ENCODE results near the gene SLC25A21.

The SLC25A21 gene

DNA sequence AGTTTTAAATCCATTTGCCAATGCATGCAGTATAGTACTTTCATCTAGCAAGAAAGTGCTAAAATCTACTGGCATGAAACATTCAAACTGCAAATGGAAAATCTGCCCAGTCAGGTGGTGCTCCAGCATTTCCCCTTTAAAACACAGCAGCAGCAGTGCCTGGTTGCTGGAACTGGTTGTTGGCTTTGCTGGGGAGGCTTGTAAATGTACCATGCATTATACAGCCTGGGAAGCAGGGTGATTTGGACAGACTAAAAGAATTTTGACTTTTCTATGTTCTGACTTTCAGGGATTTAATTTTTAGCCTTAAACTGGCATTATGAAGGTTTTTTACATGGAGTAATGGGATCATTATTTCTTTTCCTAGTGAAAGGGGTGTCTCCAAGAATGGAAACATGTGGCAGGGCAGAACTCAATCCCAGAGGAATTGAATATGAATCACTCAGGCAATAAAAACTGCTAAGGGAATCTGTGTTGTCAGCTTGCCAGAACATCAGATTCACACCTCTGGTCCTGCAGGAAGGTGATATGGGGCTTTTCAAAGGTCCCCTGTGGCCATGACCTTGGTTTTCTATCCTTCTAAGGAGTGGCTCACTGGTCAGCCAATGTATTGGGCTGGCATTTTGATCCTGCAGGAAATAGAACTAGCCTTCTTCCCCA, 519.7 kb downstream of the SLC25A21 start:
- Histone ChIP-seq H4K8ac (ENCODE audit: low read depth, low read length) (no peak overlapping the region), H3K27me3 (ENCODE audit: insufficient read depth, low read length, poor library complexity) (peaks cover 67% of the 10 kb centered on the region), H2BK5ac (ENCODE audit: low read length) (no peak overlapping the region), H3K27ac (ENCODE audit: low read depth, low read length) (no peak overlapping the region), H2AK5ac (ENCODE audit: low read length) (no peak overlapping the region), H3K18ac (ENCODE audit: low read length) (no peak overlapping the region), H3K79me1 (ENCODE audit: low read length) (no peaks in the 10 kb centered on the region), H3K9ac (ENCODE audit: low read length) (no peak overlapping the region), H3K4me2 (ENCODE audit: low read length) (no peak overlapping the region), H2BK15ac (replicated peaks; ENCODE audit: low read depth) (no peak overlapping the region), H3K4ac (ENCODE audit: low read depth, low read length) (no peak overlapping the region), H3K56ac (ENCODE audit: low read length) (no peak overlapping the region), H3K4me3 (ENCODE audit: low read length) (no peak overlapping the region), H3K4me1 (ENCODE audit: control insufficient read depth, low read depth, low read length) (no peaks in the 10 kb centered on the region), H2BK120ac (ENCODE audit: low read depth, low read length) (no peak overlapping the region), H3K23ac (ENCODE audit: low read length) (no peak overlapping the region), H4K5ac (ENCODE audit: low read length) (no peak overlapping the region), H3K79me2 (ENCODE audit: control insufficient read depth, insufficient read depth, low read length) (no peaks in the 10 kb centered on the region), H3K36me3 (ENCODE audit: control insufficient read depth, insufficient read depth, low read length) (no peaks in the 10 kb centered on the region)
- no peak for DNase-seq

DNA sequence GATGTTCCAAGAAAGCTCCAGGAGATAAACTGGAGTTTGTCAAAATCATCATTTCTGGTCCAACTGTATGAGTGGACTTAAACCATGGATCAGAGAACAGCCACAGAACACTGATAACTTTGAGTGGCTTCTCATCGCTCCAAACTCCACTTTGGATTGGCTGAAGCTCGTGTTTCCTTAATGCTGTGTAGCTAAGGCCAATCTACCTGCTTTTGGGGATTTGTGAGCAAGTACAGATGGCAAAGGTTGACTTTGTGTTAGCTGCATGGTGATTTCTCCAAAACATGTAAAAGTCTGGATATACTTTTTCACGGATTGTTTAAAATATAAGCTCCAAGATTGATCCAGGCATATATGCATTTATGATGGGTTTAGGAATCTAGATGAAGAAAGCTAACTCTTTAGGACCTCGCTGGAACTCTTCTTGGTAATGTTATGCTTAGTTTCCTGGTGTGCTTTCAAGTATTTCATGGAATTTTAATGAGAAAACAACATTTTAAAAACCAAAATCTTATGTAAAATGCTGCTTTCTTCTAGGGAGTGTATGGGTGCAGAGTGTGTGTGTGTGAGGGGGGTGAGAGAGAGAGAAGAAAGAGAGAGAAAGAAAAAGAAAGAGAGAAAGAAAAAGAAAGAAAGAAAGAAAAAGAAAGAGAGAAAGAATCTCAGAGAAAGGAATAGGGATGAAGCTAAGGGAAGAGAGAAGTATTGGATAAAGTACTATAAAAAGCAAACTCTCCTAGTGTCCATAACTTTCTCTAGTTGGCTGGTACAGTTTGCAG, 522.3 kb downstream of the SLC25A21 start:
- Histone ChIP-seq H3K9ac (ENCODE audit: low read length) (no peak overlapping the region), H2AK5ac (ENCODE audit: low read length) (no peak overlapping the region), H3K23ac (ENCODE audit: low read length) (no peak overlapping the region), H2BK5ac (ENCODE audit: low read length) (no peak overlapping the region), H4K5ac (ENCODE audit: low read length) (no peak overlapping the region), H2BK15ac (replicated peaks; ENCODE audit: low read depth) (no peak overlapping the region), H3K79me2 (ENCODE audit: control insufficient read depth, insufficient read depth, low read length) (no peaks in the 10 kb centered on the region), H3K4me1 (ENCODE audit: control insufficient read depth, low read depth, low read length) (no peaks in the 10 kb centered on the region), H3K27me3 (ENCODE audit: insufficient read depth, low read length, poor library complexity) (peaks cover 69% of the 10 kb centered on the region), H3K4me2 (ENCODE audit: low read length) (no peak overlapping the region), H3K79me1 (ENCODE audit: low read length) (no peaks in the 10 kb centered on the region), H3K36me3 (ENCODE audit: control insufficient read depth, insufficient read depth, low read length) (no peaks in the 10 kb centered on the region), H3K4me3 (ENCODE audit: low read length) (no peak overlapping the region), H4K8ac (ENCODE audit: low read depth, low read length) (no peak overlapping the region), H3K4ac (ENCODE audit: low read depth, low read length) (no peak overlapping the region), H2BK120ac (ENCODE audit: low read depth, low read length) (no peak overlapping the region), H3K27ac (ENCODE audit: low read depth, low read length) (no peak overlapping the region), H3K56ac (ENCODE audit: low read length) (no peak overlapping the region), H3K18ac (ENCODE audit: low read length) (no peak overlapping the region)
- WGBS (ENCODE audit: extremely low coverage, insufficient coverage, low lambda C conversion rate) = no CpG with 5 or more reads among the region's 4 CpGs
- no peak for DNase-seq

DNA sequence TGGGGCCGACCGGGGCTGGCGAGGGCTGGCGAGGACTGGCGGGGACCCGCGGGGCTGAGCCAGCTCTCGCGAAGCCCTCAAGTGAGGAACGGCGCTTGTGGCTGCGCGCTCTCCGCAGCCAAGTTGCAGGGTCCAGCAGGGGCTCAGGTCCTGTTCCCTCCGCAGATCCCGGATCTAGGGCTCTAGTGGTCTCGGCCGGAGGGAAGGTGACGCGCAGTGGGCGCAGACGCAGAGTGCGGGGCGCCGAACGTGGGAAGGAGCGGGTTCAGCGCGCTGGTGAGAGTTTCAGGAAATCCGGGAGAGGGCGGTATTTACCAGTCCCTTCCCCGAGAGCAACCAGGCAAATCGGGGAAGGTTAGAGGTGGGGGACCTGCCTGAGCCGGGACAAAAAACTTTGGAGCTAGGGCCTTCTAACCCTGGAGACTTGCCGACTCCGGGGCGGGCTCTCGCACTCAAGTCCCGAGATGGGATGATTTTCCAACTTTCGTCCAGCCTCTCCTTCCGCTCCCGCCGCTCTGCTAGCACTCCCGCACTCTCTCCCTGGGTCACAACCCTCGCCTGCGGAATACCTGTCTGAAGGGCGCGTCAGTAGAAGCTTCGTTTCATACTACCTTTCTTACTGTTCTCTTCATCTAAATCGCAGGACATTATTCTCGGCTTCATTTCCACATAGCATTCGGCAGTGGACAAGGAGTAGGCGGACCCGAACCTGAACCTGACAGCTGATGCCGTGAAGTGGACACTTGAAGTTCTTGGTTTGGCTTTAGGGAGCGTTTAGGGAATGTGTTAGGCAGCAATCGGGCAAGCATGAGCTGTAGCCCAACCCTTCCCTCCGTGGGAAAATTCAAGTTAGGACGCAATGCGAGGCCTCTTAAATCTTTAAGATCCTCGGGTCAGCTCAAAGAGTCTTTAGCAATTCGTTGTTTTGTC, 524.3 kb downstream of the SLC25A21 start:
- Histone ChIP-seq H3K27ac (ENCODE audit: low read depth, low read length) (no peak overlapping the region), H4K5ac (ENCODE audit: low read length) (no peak overlapping the region), H3K79me2 (ENCODE audit: control insufficient read depth, insufficient read depth, low read length) (no peaks in the 10 kb centered on the region), H3K4ac (ENCODE audit: low read depth, low read length) (no peak overlapping the region), H4K8ac (ENCODE audit: low read depth, low read length) (no peak overlapping the region), H3K27me3 (ENCODE audit: insufficient read depth, low read length, poor library complexity) (peaks cover 52% of the 10 kb centered on the region), H3K4me1 (ENCODE audit: control insufficient read depth, low read depth, low read length) (no peaks in the 10 kb centered on the region), H3K4me2 (ENCODE audit: low read length) (peak overlapping the region; percentile 97), H2BK15ac (replicated peaks; ENCODE audit: low read depth) (no peak overlapping the region), H3K56ac (ENCODE audit: low read length) (peak overlapping the region; percentile 79), H3K79me1 (ENCODE audit: low read length) (no peaks in the 10 kb centered on the region), H3K23ac (ENCODE audit: low read length) (no peak overlapping the region), H2AK5ac (ENCODE audit: low read length) (no peak overlapping the region), H3K36me3 (ENCODE audit: control insufficient read depth, insufficient read depth, low read length) (no peaks in the 10 kb centered on the region), H3K9ac (ENCODE audit: low read length) (peak overlapping the region; percentile 62), H2BK120ac (ENCODE audit: low read depth, low read length) (no peak overlapping the region), H3K18ac (ENCODE audit: low read length) (no peak overlapping the region), H2BK5ac (ENCODE audit: low read length) (no peak overlapping the region), H3K4me3 (ENCODE audit: low read length) (peak overlapping the region; percentile 33)
- WGBS (ENCODE audit: extremely low coverage, insufficient coverage, low lambda C conversion rate) = no CpG with 5 or more reads among the region's 62 CpGs
- peak; percentile 91 for DNase-seq

DNA sequence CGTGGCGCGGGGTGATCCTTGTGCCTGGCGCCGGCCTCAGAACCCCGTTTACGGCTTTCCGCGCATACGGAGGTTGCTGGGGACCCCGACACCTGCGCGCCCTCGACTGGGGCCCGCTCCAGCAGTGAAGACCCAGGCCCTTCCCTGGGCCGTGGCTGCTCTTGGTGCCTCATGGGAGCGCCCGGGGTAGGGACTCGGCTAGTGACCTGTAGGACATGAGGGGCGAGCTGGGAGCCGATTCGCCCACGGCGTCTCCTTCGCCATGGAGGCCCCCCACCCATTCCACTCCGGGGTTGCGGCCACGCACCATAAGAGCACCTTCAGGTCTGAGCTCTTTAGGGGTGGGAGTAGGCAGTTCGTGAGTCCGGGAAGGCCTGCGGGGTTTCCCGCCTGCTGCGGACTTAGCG, 525.0 kb downstream of the SLC25A21 start:
- Histone ChIP-seq H2AK5ac (ENCODE audit: low read length) (no peak overlapping the region), H3K9ac (ENCODE audit: low read length) (peak overlapping the region; percentile 62), H3K27me3 (ENCODE audit: insufficient read depth, low read length, poor library complexity) (peaks cover 45% of the 10 kb centered on the region), H3K27ac (ENCODE audit: low read depth, low read length) (no peak overlapping the region), H3K18ac (ENCODE audit: low read length) (no peak overlapping the region), H3K36me3 (ENCODE audit: control insufficient read depth, insufficient read depth, low read length) (no peaks in the 10 kb centered on the region), H2BK5ac (ENCODE audit: low read length) (no peak overlapping the region), H3K4ac (ENCODE audit: low read depth, low read length) (no peak overlapping the region), H3K4me2 (ENCODE audit: low read length) (peak overlapping the region; percentile 97), H3K79me2 (ENCODE audit: control insufficient read depth, insufficient read depth, low read length) (no peaks in the 10 kb centered on the region), H2BK120ac (ENCODE audit: low read depth, low read length) (no peak overlapping the region), H3K56ac (ENCODE audit: low read length) (peak overlapping the region; percentile 79), H3K4me1 (ENCODE audit: control insufficient read depth, low read depth, low read length) (no peaks in the 10 kb centered on the region), H3K79me1 (ENCODE audit: low read length) (no peaks in the 10 kb centered on the region), H3K4me3 (ENCODE audit: low read length) (peak overlapping the region; percentile 33), H2BK15ac (replicated peaks; ENCODE audit: low read depth) (no peak overlapping the region), H3K23ac (ENCODE audit: low read length) (no peak overlapping the region), H4K8ac (ENCODE audit: low read depth, low read length) (no peak overlapping the region), H4K5ac (ENCODE audit: low read length) (no peak overlapping the region)
- WGBS (ENCODE audit: extremely low coverage, insufficient coverage, low lambda C conversion rate) = no CpG with 5 or more reads among the region's 34 CpGs
- DNase-seq = no peak

DNA sequence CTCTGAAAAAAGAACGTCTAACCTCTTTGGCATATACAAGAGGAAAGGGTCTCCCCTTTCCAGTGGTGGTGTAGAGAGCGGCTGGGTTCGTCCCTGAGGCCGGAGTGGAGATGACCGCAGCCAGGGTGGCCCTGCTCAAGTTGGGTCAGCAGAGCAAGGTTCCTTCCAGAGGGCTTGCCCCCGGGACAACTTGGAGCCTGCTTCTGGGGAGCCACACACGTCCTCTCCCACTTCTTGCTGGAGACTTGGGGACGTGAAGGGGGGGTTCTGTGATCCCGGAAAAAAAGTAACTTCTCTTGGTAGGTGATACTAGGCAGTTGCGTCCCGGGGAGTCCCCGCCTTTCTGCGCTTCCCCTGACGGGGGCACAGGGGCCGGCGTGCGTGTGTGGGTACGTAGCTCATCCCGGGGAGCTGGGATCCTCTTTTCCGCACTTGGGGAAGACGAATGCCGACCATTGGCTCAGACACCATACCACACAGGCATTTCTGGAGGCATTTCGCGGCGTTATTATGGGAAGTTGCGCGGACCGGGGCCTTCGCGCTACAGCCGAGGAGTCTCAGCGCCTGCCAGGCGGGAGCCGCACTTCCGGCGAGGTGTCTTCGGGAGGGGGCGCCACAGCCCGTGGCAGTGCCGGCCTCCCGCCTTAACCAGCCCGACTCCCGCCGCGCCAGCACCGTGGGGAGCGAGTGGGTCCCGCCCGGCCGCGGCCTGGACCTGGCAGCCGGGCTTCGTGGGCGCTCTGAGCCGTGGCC, 525.6 kb downstream of the SLC25A21 start:
- H4K8ac ChIP-seq (ENCODE audit: low read depth, low read length) = no peak overlapping the region
- peak overlapping the region; percentile 52 for H3K9ac ChIP-seq (ENCODE audit: low read length)
- no peak overlapping the region for H3K18ac ChIP-seq (ENCODE audit: low read length)
- no peak overlapping the region for H2BK5ac ChIP-seq (ENCODE audit: low read length)
- H4K5ac ChIP-seq (ENCODE audit: low read length) = no peak overlapping the region
- peak overlapping the region; percentile 79 for H3K56ac ChIP-seq (ENCODE audit: low read length)
- no peak overlapping the region for H2BK15ac ChIP-seq (replicated peaks; ENCODE audit: low read depth)
- peak overlapping the region; percentile 97 for H3K4me2 ChIP-seq (ENCODE audit: low read length)
- H3K4ac ChIP-seq (ENCODE audit: low read depth, low read length) = no peak overlapping the region
- no peaks in the 10 kb centered on the region for H3K79me1 ChIP-seq (ENCODE audit: low read length)
- no peak overlapping the region for H2BK120ac ChIP-seq (ENCODE audit: low read depth, low read length)
- no CpG with 5 or more reads among the region's 55 CpGs for WGBS (ENCODE audit: extremely low coverage, insufficient coverage, low lambda C conversion rate)
- no peak overlapping the region for H2AK5ac ChIP-seq (ENCODE audit: low read length)
- no peaks in the 10 kb centered on the region for H3K4me1 ChIP-seq (ENCODE audit: control insufficient read depth, low read depth, low read length)
- peak; percentile 28 for DNase-seq
- H3K36me3 ChIP-seq (ENCODE audit: control insufficient read depth, insufficient read depth, low read length) = no peaks in the 10 kb centered on the region
- H3K4me3 ChIP-seq (ENCODE audit: low read length) = no peak overlapping the region
- H3K23ac ChIP-seq (ENCODE audit: low read length) = peak overlapping the region; percentile 85
- H3K27me3 ChIP-seq (ENCODE audit: insufficient read depth, low read length, poor library complexity) = peaks cover 43% of the 10 kb centered on the region
- no peak overlapping the region for H3K27ac ChIP-seq (ENCODE audit: low read depth, low read length)
- H3K79me2 ChIP-seq (ENCODE audit: control insufficient read depth, insufficient read depth, low read length) = no peaks in the 10 kb centered on the region
